AG04449 (cell line): Measurements from ENCODE around the gene POP7.

Source experiments
- CTCF ChIA-PET: fragments of 350-600 bp; formaldehyde crosslinking; extraction: SDS; loops from one replicate; lab custom pipeline; 2021; ENCODE audit warnings: antibody characterized with exemption; lab: Yijun Ruan, JAX
- POLR2A ChIA-PET: fragments of 400-600, 350-600 bp; formaldehyde crosslinking; extraction: SDS; loops from one replicate; lab custom pipeline; 2020; ENCODE audit warnings: antibody characterized with exemption, inconsistent platforms; lab: Yijun Ruan, JAX
- DNase-seq: peaks from one replicate; pipeline ENCODE4 v3.0.0-alpha.2; 2010; ENCODE audit warnings: low read depth, low spot score
- H3K4me3 ChIP-seq: 2 replicates; pipeline ENCODE4 v1.5.1; 2011; ENCODE audit warnings: low read depth, mild to moderate bottlenecking, control low read depth, low read length
- CTCF ChIP-seq: IDR thresholded peaks from one replicate; pipeline ENCODE4 v1.5.1; 2011; ENCODE audit warnings: mild to moderate bottlenecking, moderate library complexity, low read length, control low read depth, inconsistent platforms; ENCODE audit not compliant: insufficient read depth; ENCODE audit errors: missing control alignments

The POP7 gene

GRCh38 chr7:100675105-100675451, 30.8 kb upstream of the POP7 start:
- TF ChIP-seq CTCF: no peak
- ChIA-PET CTCF (interaction anchor here (1.0 to 1.5 kb wide), 3 partner anchors 17 to 177 kb away, joined by 3 to 9 read pairs (median 5); partner anchors contain the start of gene SLC12A9), POLR2A (interaction anchor here (0.6 to 1.0 kb wide), 2 partner anchors 8 to 152 kb away, joined by 3 to 4 read pairs; no protein-coding TSS in a partner anchor)
- no peak for DNase-seq
- peak overlapping the region; percentile 81 for H3K4me3 ChIP-seq

- ChIA-PET CTCF (interaction anchor here (1.4 to 9.0 kb wide), 3 partner anchors 15 to 206 kb away, joined by 4 to 180 read pairs (median 6); partner anchors contain the start of genes GIGYF1 and SLC12A9), POLR2A (interaction anchor here (0.5 to 3.4 kb wide), 2 partner anchors 17 to 68 kb away, joined by 3 to 13 read pairs; no protein-coding TSS in a partner anchor)
- peak overlapping the region; percentile 81 for H3K4me3 ChIP-seq
- no peak for TF ChIP-seq CTCF
- DNase-seq: no peak
Measured at GRCh38 chr7:100675581-100676350, 30.2 kb upstream of the POP7 start.

GRCh38 chr7:100676501-100677306, 29.2 kb upstream of the POP7 start:
- CTCF ChIA-PET: interaction anchor here (1.0 to 9.0 kb wide), 6 partner anchors 14 to 207 kb away, joined by 3 to 180 read pairs (median 6); partner anchors contain the start of genes GIGYF1 and SLC12A9
- POLR2A ChIA-PET: interaction anchor here (0.5 to 3.4 kb wide), 4 partner anchors 16 to 74 kb away, joined by 3 to 13 read pairs (median 3); no protein-coding TSS in a partner anchor
- TF ChIP-seq CTCF: no peak
- peak overlapping the region; percentile 81 for H3K4me3 ChIP-seq
- no peak for DNase-seq

GRCh38 chr7:100677308-100678267, 28.3 kb upstream of the POP7 start:
- ChIA-PET CTCF (interaction anchor here (0.9 to 9.0 kb wide), 8 partner anchors 14 to 208 kb away, joined by 3 to 180 read pairs (median 5); partner anchors contain the start of genes GIGYF1, POP7 and SLC12A9), POLR2A (interaction anchor here (0.8 to 3.4 kb wide), 3 partner anchors 15 to 75 kb away, joined by 3 to 13 read pairs (median 3); no protein-coding TSS in a partner anchor)
- H3K4me3 ChIP-seq: no peak overlapping the region; the same call in 1 of the 2 replicates
- TF ChIP-seq CTCF: no peak
- DNase-seq: no peak

GRCh38 chr7:100678291-100678984, 27.5 kb upstream of the POP7 start:
- CTCF ChIA-PET: interaction anchor here (0.9 to 9.0 kb wide), 4 partner anchors 13 to 119 kb away, joined by 3 to 180 read pairs (median 4); partner anchors contain the start of genes GIGYF1 and POP7
- no peak for TF ChIP-seq CTCF
- no peak for DNase-seq
- POLR2A ChIA-PET: interaction anchor here (3.4 kb wide), 1 partner anchor 14 kb away, joined by 13 read pairs; no protein-coding TSS in a partner anchor
- no peak overlapping the region for H3K4me3 ChIP-seq
